ENCODE data around the gene STX8.

- no peak for TF ChIP-seq CTCF (IDR thresholded peaks at IDR 0.05; ENCODE audit: low read depth, low read length, missing input control)
- no peak for TF ChIP-seq REST (IDR thresholded peaks at IDR 0.05)
- TF ChIP-seq TAF1 (conservative IDR thresholded peaks at IDR 0.05), result no peak
- TF ChIP-seq SP1 (IDR thresholded peaks at IDR 0.05), result no peak
- TF ChIP-seq JUND (IDR thresholded peaks at IDR 0.05), result no peak
- no peak for TF ChIP-seq EGR1 (IDR thresholded peaks at IDR 0.05; ENCODE audit: low read depth in 2 of 2)
- no peak for TF ChIP-seq FOXA1 (IDR thresholded peaks at IDR 0.05)
- no peak for TF ChIP-seq RAD21 (IDR thresholded peaks at IDR 0.05)
- TF ChIP-seq FOXA2 (IDR thresholded peaks at IDR 0.05), result no peak
- no peak for TF ChIP-seq ZBTB33 (IDR thresholded peaks at IDR 0.05)
- TF ChIP-seq YY1 (IDR thresholded peaks at IDR 0.05), result no peak
- no peak for TF ChIP-seq HNF4G (IDR thresholded peaks at IDR 0.05)
These were observed 189.2 kb downstream of the STX8 start for GRCh38 chr17:9386401-9386800.

Data from liver (tissue), 3 donors.